Measurements from ENCODE around the gene IDH1.
A peak's percentile ranks its signal among the peaks of the same experiment; 100 is the strongest.
"Not testable (repeated sequence)": the region's sequence is repeated elsewhere in the genome, so short reads cannot be mapped to it uniquely, and the experiment has no call there.

The IDH1 gene

GRCh38 chr2:208256849-208257813 lies 2.3 kb upstream of the IDH1 start:
- not testable (repeated sequence) for DNase-seq (ENCODE audit: low read depth)

- no peak for DNase-seq (ENCODE audit: low read depth)
Observed at GRCh38 chr2:208256192-208256782, 1.4 kb upstream of the IDH1 start.

- DNase-seq (ENCODE audit: low read depth), result no peak
Observed at GRCh38 chr2:208255557-208256106, 761 bp upstream of the IDH1 start.

DNA sequence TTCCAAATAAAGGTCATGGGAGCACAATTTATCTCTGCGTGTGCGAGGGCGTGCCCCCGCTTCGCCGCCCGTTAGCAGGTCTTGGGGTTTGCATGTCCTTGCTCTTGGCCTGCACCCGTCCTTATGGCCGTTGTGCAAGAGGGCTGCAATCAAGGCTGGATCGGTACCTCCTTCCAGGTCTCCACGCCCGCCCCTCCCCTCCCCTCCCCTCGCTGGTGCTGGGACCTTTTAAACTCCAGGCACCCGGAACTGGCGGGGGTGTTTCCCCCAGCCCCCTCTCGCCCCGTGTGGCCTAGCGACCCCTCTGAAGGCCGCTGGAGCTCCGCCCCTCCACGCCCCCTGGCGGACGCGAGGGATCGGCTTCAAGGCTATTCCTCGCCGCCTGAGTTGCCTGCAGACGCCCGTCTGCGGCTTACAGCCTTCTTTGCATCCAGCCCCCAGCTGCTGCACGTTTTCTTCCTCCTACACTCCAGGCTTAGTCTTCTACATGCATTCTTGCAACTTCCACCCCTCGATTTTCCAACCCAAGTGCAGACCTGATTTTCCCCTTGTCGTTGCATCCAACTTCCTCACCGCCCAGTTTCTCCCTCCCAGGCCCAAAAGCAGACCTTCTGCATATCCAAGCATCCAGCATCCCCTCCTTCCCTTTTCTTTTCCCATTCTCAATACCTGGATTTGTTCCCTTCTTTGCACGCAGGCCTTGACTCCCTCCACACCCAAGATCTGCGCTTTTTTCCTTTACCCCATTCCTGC lies 577 bp downstream of the IDH1 start:
- DNase-seq (ENCODE audit: low read depth), result peak; percentile 66

GRCh38 chr2:208253600-208254117 lies 1.2 kb downstream of the IDH1 start:
- DNase-seq (ENCODE audit: low read depth), result no peak

- no peak for DNase-seq (ENCODE audit: low read depth)
Observed at GRCh38 chr2:208252716-208253492, 2.0 kb downstream of the IDH1 start.

DNA sequence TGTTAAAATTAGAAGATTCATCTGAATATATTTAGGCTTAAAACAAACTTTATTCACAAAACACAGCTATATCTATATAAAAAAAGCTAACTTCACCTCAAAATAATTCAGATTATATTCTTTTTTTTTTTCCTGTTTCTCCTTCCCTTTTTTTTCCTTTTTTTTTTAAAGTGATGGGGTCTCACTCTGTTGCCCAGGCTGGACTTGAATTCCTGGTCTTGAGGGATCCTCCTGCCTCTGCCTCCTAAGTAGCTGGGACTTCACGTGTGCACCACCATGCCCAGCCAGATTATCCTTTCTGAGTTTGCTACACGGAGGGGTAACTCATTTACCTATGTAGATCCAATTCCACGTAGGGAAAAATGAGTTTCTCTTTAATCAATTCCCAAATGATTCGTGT lies 3.8 kb downstream of the IDH1 start:
- no peak for DNase-seq (ENCODE audit: low read depth)

GRCh38 chr2:208250388-208250787 lies 4.5 kb downstream of the IDH1 start:
- no peak for DNase-seq (ENCODE audit: low read depth)

- no peak for DNase-seq (ENCODE audit: low read depth)
Observed at GRCh38 chr2:208249296-208249695, 5.6 kb downstream of the IDH1 start.

DNA sequence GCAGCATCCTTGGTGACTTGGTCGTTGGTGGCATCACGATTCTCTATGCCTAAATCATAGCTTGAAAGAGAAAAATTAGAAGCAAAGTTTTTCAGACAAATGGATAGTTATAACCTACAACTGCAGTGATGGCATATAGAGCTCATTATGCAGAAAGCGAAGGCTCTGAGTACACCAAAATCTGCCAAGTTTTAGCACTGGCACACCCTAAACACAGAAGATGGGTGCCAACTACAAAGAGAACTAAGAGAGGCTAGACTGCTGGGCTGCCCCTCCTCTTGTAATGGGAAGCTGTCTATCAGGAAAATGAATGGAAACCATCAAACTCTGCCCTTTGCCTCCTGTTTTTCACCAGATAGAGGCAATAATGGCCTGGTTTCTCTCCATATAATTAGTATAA lies 6.3 kb downstream of the IDH1 start:
- no peak for DNase-seq (ENCODE audit: low read depth)

- DNase-seq (ENCODE audit: low read depth), result no peak
Observed at GRCh38 chr2:208245746-208246145, 9.1 kb downstream of the IDH1 start.

- no peak for DNase-seq (ENCODE audit: low read depth)
Observed at GRCh38 chr2:208244422-208244821, 10.4 kb downstream of the IDH1 start.

GRCh38 chr2:208240619-208241209 lies 14.2 kb downstream of the IDH1 start:
- no peak for DNase-seq (ENCODE audit: low read depth)

- DNase-seq (ENCODE audit: low read depth), result no peak
Observed at GRCh38 chr2:208239770-208240493, 14.9 kb downstream of the IDH1 start.

DNA sequence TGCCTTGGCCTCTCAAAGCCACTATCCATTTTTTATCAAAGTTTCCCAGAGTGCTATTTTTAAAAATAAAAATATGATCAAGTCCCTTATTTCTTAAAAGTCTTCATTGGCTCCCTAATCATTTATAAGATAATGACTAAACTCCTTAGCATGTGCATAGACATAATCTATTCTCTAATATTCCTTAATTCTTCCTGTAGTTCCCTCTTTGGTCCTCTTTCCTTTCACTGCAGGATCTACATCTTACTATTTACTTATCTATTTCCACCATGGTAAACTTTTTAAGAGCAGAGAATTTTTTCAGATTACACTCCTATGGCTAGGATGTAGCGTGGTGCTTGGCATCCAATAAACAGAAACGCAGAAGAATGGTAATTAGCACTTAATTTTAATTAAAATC lies 19.0 kb downstream of the IDH1 start:
- no peak for DNase-seq (ENCODE audit: low read depth)

DNA sequence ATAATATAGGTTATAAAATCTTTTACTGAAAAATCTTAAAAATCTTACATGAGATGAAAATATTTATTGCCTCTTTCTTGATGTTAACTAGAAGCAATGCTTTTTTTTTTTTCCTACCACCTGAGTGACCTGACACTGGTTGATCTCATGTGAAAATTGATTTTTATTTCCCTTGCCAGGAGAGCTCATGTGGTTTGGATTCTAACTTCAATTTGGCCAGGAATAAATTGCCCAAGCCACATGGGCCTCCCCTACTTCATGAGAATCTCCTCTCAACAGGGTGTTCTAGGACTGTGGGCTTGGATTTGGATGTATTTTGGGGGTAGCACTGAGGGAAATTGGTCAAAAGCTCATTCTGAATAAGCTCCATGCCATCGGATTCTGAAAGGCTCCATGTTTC lies 20.1 kb downstream of the IDH1 start:
- no peak for DNase-seq (ENCODE audit: low read depth)

DNA sequence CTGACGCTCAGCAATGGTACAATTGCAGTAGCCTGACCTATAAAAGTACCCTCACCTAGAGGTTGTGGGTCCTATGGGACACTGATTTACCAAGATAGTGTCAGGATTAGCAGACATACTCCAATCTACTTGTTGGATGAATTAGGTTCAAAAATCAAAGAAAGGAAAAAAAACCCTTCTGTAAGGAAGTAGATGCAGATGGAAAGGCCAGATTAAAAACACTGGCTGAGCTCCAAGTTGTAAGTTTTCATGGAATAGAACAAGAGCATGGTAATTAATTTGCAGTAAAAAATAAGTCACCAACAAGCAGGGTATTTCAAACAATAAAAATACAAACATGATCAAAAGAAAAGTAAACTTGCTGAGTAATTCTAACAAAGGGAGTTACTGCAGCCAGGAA lies 26.4 kb downstream of the IDH1 start:
- no peak for DNase-seq (ENCODE audit: low read depth)

- no peak for DNase-seq (ENCODE audit: low read depth)
Observed at GRCh38 chr2:208227581-208228232, 27.2 kb downstream of the IDH1 start.

DNA sequence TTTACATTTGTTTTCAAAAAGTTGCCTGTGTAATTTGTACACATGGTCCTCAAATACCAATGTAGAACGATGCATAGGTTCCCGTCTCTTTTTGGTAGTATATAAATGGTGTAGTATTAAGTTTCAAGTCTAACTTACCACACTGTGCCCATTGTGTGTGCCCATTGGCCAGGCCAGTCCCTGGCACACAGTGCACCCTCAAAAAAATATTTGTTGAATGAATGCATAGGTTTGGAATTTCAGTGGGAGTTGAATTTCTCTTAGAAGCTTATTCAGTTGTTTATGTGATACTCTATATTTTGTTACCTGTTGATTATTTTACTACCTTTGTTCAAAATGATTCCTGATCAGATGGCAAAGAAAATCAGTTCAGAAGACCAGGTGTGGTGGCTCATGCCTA lies 30.1 kb downstream of the IDH1 start:
- no peak for DNase-seq (ENCODE audit: low read depth)

GRCh38 chr2:208222351-208222750 lies 32.5 kb downstream of the IDH1 start:
- no peak for DNase-seq (ENCODE audit: low read depth)
